Prostate gland (tissue), 2 donors: Measurements from ENCODE around the gene GAB4. TPM values are rescaled to one million over a fixed set of nuclear protein-coding genes. Genes with fewer than 3 reads are reported as not detected.

Source experiments
- DNase-seq: peaks from one replicate; pipeline ENCODE4 v3.0.0-alpha.2; 2019; ENCODE audit warnings: low spot score
- H3K27ac ChIP-seq, 2 donors: fragments of 200-600 bp; sonication (generic); 2 replicates each; pipeline ENCODE4 v1.5.1; 2017 to 2019
- H3K27me3 ChIP-seq: fragments of 200-600 bp; sonication (generic); replicated peaks from 2 replicates; pipeline ENCODE4 v1.5.1; 2019; ENCODE audit not compliant: insufficient read depth
- H3K36me3 ChIP-seq, 2 donors: fragments of 200-600 bp; sonication (generic); 1 replicate in 1 of 2; 2 replicates in 1 of 2; pipeline versions ENCODE4 v1.5.1 to v1.8.1; 2017 to 2019
- H3K4me1 ChIP-seq: fragments of 200-600 bp; sonication (generic); replicated peaks from 2 replicates; pipeline ENCODE4 v1.5.1; 2019
- H3K4me3 ChIP-seq, 2 donors: fragments of 200-600 bp; sonication (generic); 2 replicates each; pipeline ENCODE4 v1.5.1; 2017 to 2019
- H3K9me3 ChIP-seq: fragments of 200-600 bp; sonication (generic); 2 replicates; pipeline ENCODE4 v1.5.1; 2017
- CTCF ChIP-seq, 4 experiments: fragments of 200-600 bp in 2 of 4; fragments of 450-650 bp in 2 of 4; sonication (generic) in 2 of 4; IDR thresholded peaks; 1 replicate in 3 of 4; 2 replicates in 1 of 4; pipeline ENCODE4 v1.5.1; 2016 to 2019; ENCODE audit warnings: antibody characterized with exemption in 4 of 4, mild to moderate bottlenecking in 2 of 4, moderate library complexity in 2 of 4
- POLR2A ChIP-seq: fragments of 450-650 bp; IDR thresholded peaks from one replicate; pipeline ENCODE4 v1.6.1; 2016; ENCODE audit warnings: antibody characterized with exemption, mild to moderate bottlenecking
- POLR2AphosphoS5 ChIP-seq: sonication (generic); formaldehyde crosslinking; IDR thresholded peaks from one replicate; pipeline ENCODE4 v1.6.1; 2017; ENCODE audit warnings: antibody characterized with exemption
- WGBS: methylation state at CpG from one replicate; pipeline ENCODE4 v1.1.5; 2018; 5-methylcytosine and 5-hydroxymethylcytosine counted together
- intact Hi-C: fragments of 100-400 bp; cut with DNase I; formaldehyde crosslinking; loops from one replicate; pipeline ENCODE4 v1.14.2; 2022
- total RNA-seq, 2 donors: library from RNA; depleted of rRNA; stranded (reverse); fragments of >200 nt; gene quantifications; one replicate each; pipeline ENCODE4 v1.1.0, GENCODE V29; 2016

GAB4 gene
- total RNA-seq, 2 donors from 2014 or later = 3.4 TPM; not detected in 1

GRCh38 chr22:16989915-16990314, 18.1 kb downstream of the GAB4 start:
- no peak for TF ChIP-seq POLR2A
- no peak for TF ChIP-seq POLR2AphosphoS5
- TF ChIP-seq CTCF (IDR thresholded peaks at IDR 0.05) = no peak
- DNase-seq = no peak
- no peaks in the 10 kb centered on the region for H3K4me1 ChIP-seq
- no peaks in the 10 kb centered on the region for H3K27me3 ChIP-seq
- intact Hi-C loops = no loop called here
- 71% methylated on average over 6 of the region's 6 CpGs for WGBS
- H3K9me3 ChIP-seq = no peaks in the 10 kb centered on the region
- H3K4me3 ChIP-seq = no peak overlapping the region
- H3K27ac ChIP-seq = no peak overlapping the region
- no peaks in the 10 kb centered on the region for H3K36me3 ChIP-seq

DNA sequence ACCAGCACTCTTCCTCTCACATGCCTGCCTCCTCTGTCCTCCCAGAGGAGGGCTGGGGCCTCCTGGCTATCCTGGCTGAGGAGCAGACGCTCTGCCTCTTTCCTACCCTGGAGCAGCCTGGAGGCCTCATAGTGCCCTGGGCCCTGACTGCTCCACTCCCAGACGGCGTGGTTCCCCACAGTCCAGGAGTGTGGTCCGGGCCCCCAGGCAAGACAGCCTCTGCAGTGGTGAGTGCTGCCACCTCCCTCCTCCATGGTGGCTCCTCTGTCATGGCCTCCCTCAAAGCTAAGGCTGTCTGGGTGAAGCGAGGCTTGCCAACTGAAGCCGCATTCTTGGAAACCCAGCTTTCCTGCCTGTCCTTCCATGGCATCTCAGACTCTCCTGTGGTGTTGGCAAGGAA, 19.8 kb downstream of the GAB4 start:
- no peaks in the 10 kb centered on the region for H3K36me3 ChIP-seq
- WGBS = 70% methylated on average over 6 of the region's 6 CpGs
- no peak overlapping the region for H3K4me3 ChIP-seq
- intact Hi-C loops = no loop called here
- no peaks in the 10 kb centered on the region for H3K4me1 ChIP-seq
- H3K27ac ChIP-seq = no peak overlapping the region
- no peak for TF ChIP-seq POLR2AphosphoS5
- TF ChIP-seq POLR2A = no peak
- TF ChIP-seq CTCF (IDR thresholded peaks at IDR 0.05) = no peak
- no peak for DNase-seq
- no peaks in the 10 kb centered on the region for H3K27me3 ChIP-seq
- H3K9me3 ChIP-seq = no peaks in the 10 kb centered on the region

DNA sequence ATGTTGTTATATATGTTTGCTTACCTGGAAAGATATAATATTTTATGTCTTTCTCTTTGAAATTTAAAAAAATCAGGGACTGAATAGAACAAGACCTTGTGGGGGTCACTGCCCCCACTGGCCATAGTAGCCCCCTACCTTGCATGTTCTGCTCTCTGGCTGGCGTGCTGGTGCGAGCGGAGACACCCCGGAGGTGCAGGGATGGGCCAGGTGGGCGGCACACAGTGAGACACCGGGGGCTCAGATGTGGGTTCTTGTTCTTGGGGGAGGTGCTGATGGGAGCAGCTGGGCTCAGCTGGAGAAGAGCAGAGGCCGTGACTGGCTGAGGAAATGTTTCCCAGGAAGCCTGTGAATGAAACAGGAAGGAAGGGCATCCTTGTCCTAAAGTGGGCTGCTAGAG, 20.2 kb downstream of the GAB4 start:
- Histone ChIP-seq H3K36me3 (no peaks in the 10 kb centered on the region), H3K4me3 (no peak overlapping the region), H3K27me3 (no peaks in the 10 kb centered on the region), H3K9me3 (no peaks in the 10 kb centered on the region), H3K27ac (no peak overlapping the region), H3K4me1 (no peaks in the 10 kb centered on the region)
- 66% methylated on average over 7 of the region's 7 CpGs for WGBS
- DNase-seq = no peak
- intact Hi-C loops = no loop called here
- no peak for TF ChIP-seq CTCF (IDR thresholded peaks at IDR 0.05)
- TF ChIP-seq POLR2AphosphoS5 = no peak
- no peak for TF ChIP-seq POLR2A

- 60% methylated on average over 10 of the region's 10 CpGs for WGBS
- DNase-seq = no peak
- no peak for TF ChIP-seq POLR2AphosphoS5
- TF ChIP-seq CTCF (IDR thresholded peaks at IDR 0.05) = no peak
- no peak for TF ChIP-seq POLR2A
- no peak overlapping the region for H3K4me3 ChIP-seq
- H3K4me1 ChIP-seq = no peaks in the 10 kb centered on the region
- no peaks in the 10 kb centered on the region for H3K36me3 ChIP-seq
- H3K9me3 ChIP-seq = no peaks in the 10 kb centered on the region
- intact Hi-C loops = no loop called here
- no peak overlapping the region for H3K27ac ChIP-seq
- H3K27me3 ChIP-seq = no peaks in the 10 kb centered on the region
These were observed 32.7 kb downstream of the GAB4 start for GRCh38 chr22:16975155-16975885.
